Pancreas (tissue), 10 donors: ENCODE measurements around the gene AP1B1. TPM values are rescaled to one million over a fixed set of nuclear protein-coding genes. Genes with fewer than 3 reads are reported as not detected.

Source experiments
- ATAC-seq, 4 donors: fragments of 200-7000 bp; cut with Tn5 transposase; one replicate each; pipeline versions ENCODE4 v1.8.0 to v1.9.1; 2020; ENCODE audit warnings: mild to moderate bottlenecking in 4 of 4, moderate library complexity in 4 of 4
- DNase-seq, 6 donors: peaks; one replicate each; pipeline ENCODE4 v3.0.0-alpha.2; 2020
- FAIRE-seq: peaks from 2 replicates; lab custom pipeline; 2012; peaks lifted over from hg19 to GRCh38; lab: Jason Lieb, UNC
- H3K27ac ChIP-seq, 4 donors: fragments of 200-600 bp; sonication (generic); 1 replicate in 3 of 4; 2 replicates in 1 of 4; pipeline versions ENCODE4 v1.5.0 to v1.8.0; 2020
- H3K27me3 ChIP-seq, 4 donors: fragments of 200-600 bp; one replicate each; pipeline ENCODE4 v1.8.0; 2021
- H3K36me3 ChIP-seq, 3 donors: fragments of 200-600 bp; sonication (generic) in 1 of 3; one replicate each; pipeline versions ENCODE4 v1.5.0 to v1.8.0; 2020 to 2021
- H3K4me1 ChIP-seq, 3 donors: fragments of 200-600 bp; one replicate each; pipeline ENCODE4 v1.8.0; 2021
- H3K4me3 ChIP-seq, 4 donors: fragments of 200-600 bp; sonication (generic) in 2 of 4; one replicate each; pipeline versions ENCODE4 v1.5.0 to v1.8.0; 2020 to 2021
- H3K9me3 ChIP-seq, 4 donors: fragments of 200-600 bp; one replicate each; pipeline ENCODE4 v1.8.0; 2021
- CTCF ChIP-seq, 4 donors: fragments of 200-600 bp; sonication (generic) in 3 of 4; IDR thresholded peaks; one replicate each; pipeline versions ENCODE4 v1.5.0 to v1.8.0; 2021; ENCODE audit warnings: antibody characterized with exemption in 4 of 4
- WGBS, 2 donors: extraction: QIAGEN DNeasy Blood & Tissue Kit; methylation state at CpG; one replicate each; pipeline ENCODE4 v1.1.7; 2013; 5-methylcytosine and 5-hydroxymethylcytosine counted together
- intact Hi-C, 3 donors: fragments of 100-400 bp; cut with DNase I; formaldehyde crosslinking; loops; one replicate each; pipeline versions ENCODE4 v1.11.1 to v1.14.2; 2022
- polyA plus RNA-seq, 2 donors: library from polyadenylated mRNA; stranded (reverse); fragments of 200-250 nt; gene quantifications; one replicate each; pipeline ENCODE4 v1.2.3, GENCODE V29; 2013
- total RNA-seq, 6 donors: library from RNA; stranded (reverse); fragmentation: NEBNext Ultra II Directional in 4 of 6; extraction: Animal tissue kit (Norgen Biotek cat#: 25700) in 4 of 6; gene quantifications; one replicate each; pipeline versions ENCODE4 v1.2.1 to v1.2.4, GENCODE V29; 2021 to 2023
- donor health status: healthy with polysubstance abuse.
- donor health status: DM: no; HTN: no; CAD: no; lungs with moderate emphysema.
- donor health status: DM: no; HTN: no; CAD: no.
- donor health status: control.
- donor health status: control.
- donor health status: Bipolar disorder and iron deficiency.
- donor health status: DM: yes; HTN: yes; CAD: no.
- donor health status: DM: no; HTN: no; CAD: no.
- donor health status: DM: no; HTN: no; CAD: no.
- donor health status: DM: yes; HTN: yes; CAD: no.

AP1B1 gene
- total and polyA plus RNA-seq, 8 donors, result 27.5 to 49.9 (median 35.8) TPM

DNA sequence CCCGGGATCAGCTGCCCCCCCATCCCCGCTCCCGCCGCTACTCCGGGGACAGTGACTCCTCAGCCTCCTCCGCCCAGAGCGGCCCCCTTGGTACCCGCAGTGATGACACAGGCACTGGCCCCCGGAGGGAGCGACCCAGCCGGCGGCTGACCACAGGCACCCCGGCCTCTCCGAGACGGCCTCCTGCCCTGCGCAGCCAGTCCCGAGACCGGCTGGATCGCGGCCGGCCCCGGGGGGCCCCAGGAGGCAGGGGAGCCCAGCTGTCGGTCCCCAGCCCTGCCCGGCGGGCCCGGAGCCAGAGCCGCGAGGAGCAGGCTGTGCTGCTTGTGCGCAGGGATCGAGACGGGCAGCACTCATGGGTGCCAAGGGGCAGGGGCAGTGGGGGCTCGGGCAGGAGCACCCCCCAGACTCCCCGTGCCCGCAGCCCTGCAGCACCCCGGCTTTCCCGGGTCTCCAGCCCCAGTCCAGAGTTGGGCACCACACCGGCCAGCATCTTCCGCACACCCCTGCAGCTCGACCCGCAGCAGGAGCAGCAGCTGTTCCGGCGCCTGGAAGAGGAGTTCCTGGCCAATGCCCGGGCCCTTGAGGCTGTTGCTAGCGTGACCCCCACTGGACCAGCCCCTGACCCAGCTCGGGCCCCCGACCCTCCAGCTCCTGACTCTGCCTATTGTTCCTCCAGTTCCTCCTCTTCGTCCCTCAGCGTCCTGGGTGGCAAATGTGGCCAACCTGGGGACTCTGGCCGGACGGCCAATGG lies 76.7 kb downstream of the AP1B1 start:
- intact Hi-C loops, result no loop called here
- no peak for TF ChIP-seq CTCF (IDR thresholded peaks at IDR 0.05)
- Histone ChIP-seq H3K4me3 (no peak overlapping the region), H3K36me3 (no peaks in the 10 kb centered on the region), H3K27ac (peak overlapping the region in 1 of 4 donors; percentile 54), H3K9me3 (no peaks in the 10 kb centered on the region), H3K4me1 (peaks cover 0 to 42% (median 20%) of the 10 kb centered on the region in 3 donors), H3K27me3 (peaks cover 0 to 10% (median 4%) of the 10 kb centered on the region in 4 donors)
- ATAC-seq (no peak), DNase-seq (peak in 4 of 6 donors; percentile 42 to 86 (median 69)), FAIRE-seq (no peak)
- WGBS, 2 donors, result 76 to 84% methylated on average over 48 to 50 of the region's 50 CpGs

DNA sequence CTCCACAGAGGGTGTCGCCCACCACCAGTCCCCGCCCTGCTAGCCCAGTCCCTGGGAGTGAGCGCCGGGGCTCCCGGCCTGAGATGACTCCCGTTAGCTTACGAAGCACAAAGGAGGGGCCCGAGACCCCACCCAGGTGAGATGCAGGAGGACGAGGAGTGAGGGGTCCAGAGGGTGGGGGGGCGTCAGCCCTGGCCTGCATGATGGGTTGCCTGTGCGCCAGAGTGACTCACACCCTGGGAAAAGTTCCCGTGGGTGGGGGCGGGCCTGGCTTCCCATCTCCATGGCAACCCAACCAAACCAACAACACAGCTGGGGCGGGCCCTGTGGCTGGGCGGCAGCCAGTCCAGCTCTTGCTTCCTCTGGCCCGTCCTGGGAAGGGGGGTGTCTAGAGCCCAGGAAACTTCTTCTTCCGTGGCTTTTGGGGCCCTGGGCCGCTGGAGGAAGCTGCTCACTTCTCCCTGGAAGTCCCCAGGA lies 77.5 kb downstream of the AP1B1 start:
- intact Hi-C loops, result no loop called here
- no peak for TF ChIP-seq CTCF (IDR thresholded peaks at IDR 0.05)
- H3K36me3 ChIP-seq, result no peaks in the 10 kb centered on the region
- ATAC-seq (peak; percentile 59 to 82 (median 72)), DNase-seq (peak; percentile 94 to 99 (median 97)), FAIRE-seq (no peak)
- peaks cover 0 to 42% (median 20%) of the 10 kb centered on the region in 3 donors for H3K4me1 ChIP-seq
- no peaks in the 10 kb centered on the region for H3K9me3 ChIP-seq
- WGBS, 2 donors, result 20 to 27% methylated on average over 15 to 18 of the region's 18 CpGs
- no peak overlapping the region for H3K4me3 ChIP-seq
- peak overlapping the region in 1 of 4 donors; percentile 54 for H3K27ac ChIP-seq
- peaks cover 0 to 9% (median 3%) of the 10 kb centered on the region in 4 donors for H3K27me3 ChIP-seq

- intact Hi-C loops, result no loop called here
- 66 to 68% methylated on average over 23 to 28 of the region's 28 CpGs for WGBS, 2 donors
- Histone ChIP-seq H3K9me3 (no peaks in the 10 kb centered on the region), H3K36me3 (no peaks in the 10 kb centered on the region), H3K27me3 (peaks cover 0 to 6% (median 1%) of the 10 kb centered on the region in 4 donors), H3K27ac (peak overlapping the region in 1 of 4 donors; percentile 54), H3K4me3 (no peak overlapping the region), H3K4me1 (peaks cover 0 to 42% (median 20%) of the 10 kb centered on the region in 3 donors)
- FAIRE-seq (no peak), DNase-seq (peak in 3 of 6 donors; percentile 48 to 72 (median 52)), ATAC-seq (peak; percentile 0 to 3 (median 2))
- TF ChIP-seq CTCF (IDR thresholded peaks at IDR 0.05), result no peak
Measured at GRCh38 chr22:29310065-29310862, 78.1 kb downstream of the AP1B1 start.

- no peaks in the 10 kb centered on the region for H3K9me3 ChIP-seq
- ATAC-seq (peak in 1 of 4 donors; percentile 33), DNase-seq (peak; percentile 47 to 83 (median 68)), FAIRE-seq (no peak)
- no peak overlapping the region for H3K4me3 ChIP-seq
- H3K36me3 ChIP-seq, result no peaks in the 10 kb centered on the region
- peaks cover 0 to 35% (median 20%) of the 10 kb centered on the region in 3 donors for H3K4me1 ChIP-seq
- H3K27me3 ChIP-seq, result peaks cover 0 to 6% (median 1%) of the 10 kb centered on the region in 4 donors
- TF ChIP-seq CTCF (IDR thresholded peaks at IDR 0.05), result no peak
- H3K27ac ChIP-seq, result peak overlapping the region in 1 of 4 donors; percentile 27
- intact Hi-C loops, result no loop called here
- 76 to 77% methylated on average over 21 of the region's 21 CpGs for whole genome bisulfite sequencing, 2 donors
Measured at GRCh38 chr22:29309332-29310064, 78.9 kb downstream of the AP1B1 start.
